GM12892 (cell line): Measurements from ENCODE around the gene DLGAP1.

Experiments used
- POLR2A ChIP-seq: IDR thresholded peaks from 2 replicates; pipeline ENCODE4 v1.6.1; 2011; ENCODE audit warnings: low read depth, low read length, control low read depth
- POLR2AphosphoS5 ChIP-seq: IDR thresholded peaks from 2 replicates; pipeline ENCODE4 v1.6.1; 2011; ENCODE audit warnings: low read depth, low read length, control low read depth

- no peak for TF ChIP-seq POLR2AphosphoS5
- no peak for TF ChIP-seq POLR2A
Observed at GRCh38 chr18:3620146-3621119, 834.7 kb downstream of the DLGAP1 start.
